ENCODE data around the gene CRYBA2.

The CRYBA2 gene

DNA sequence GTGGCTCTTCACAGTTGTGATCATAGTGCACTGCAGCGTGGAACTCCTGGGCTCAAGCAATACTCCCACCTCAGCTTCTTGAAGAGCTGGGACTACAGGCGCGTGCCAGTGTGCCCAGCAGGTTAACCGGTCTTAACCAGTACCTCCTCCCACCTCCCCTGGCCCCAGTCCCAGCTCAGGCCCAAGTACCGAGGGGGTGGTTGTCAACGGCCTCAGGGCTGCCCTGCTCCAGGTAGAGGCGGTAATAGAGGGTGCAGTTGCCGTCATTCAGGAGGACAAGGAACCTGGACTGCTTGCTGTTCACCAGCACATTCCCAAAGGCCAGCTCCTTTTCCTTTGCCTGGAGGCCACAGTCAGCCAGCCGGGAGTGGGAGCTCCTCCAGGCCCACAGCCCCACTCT lies 28.4 kb upstream of the CRYBA2 start:
- Histone ChIP-seq H3K36me3 (ENCODE audit: control insufficient read depth, low read depth, low read length) (no peaks in the 10 kb centered on the region), H3K4me1 (ENCODE audit: control insufficient read depth, low read depth, low read length) (no peaks in the 10 kb centered on the region), H3K9ac (ENCODE audit: low read length) (no peak overlapping the region), H3K27me3 (ENCODE audit: control insufficient read depth, insufficient read depth, low read length) (no peaks in the 10 kb centered on the region), H3K4me3 (ENCODE audit: low read length) (no peak overlapping the region), H3K9me3 (ENCODE audit: control insufficient read depth, low read depth, low read length) (no peaks in the 10 kb centered on the region), H3K27ac (ENCODE audit: low read length) (no peak overlapping the region)

DNA sequence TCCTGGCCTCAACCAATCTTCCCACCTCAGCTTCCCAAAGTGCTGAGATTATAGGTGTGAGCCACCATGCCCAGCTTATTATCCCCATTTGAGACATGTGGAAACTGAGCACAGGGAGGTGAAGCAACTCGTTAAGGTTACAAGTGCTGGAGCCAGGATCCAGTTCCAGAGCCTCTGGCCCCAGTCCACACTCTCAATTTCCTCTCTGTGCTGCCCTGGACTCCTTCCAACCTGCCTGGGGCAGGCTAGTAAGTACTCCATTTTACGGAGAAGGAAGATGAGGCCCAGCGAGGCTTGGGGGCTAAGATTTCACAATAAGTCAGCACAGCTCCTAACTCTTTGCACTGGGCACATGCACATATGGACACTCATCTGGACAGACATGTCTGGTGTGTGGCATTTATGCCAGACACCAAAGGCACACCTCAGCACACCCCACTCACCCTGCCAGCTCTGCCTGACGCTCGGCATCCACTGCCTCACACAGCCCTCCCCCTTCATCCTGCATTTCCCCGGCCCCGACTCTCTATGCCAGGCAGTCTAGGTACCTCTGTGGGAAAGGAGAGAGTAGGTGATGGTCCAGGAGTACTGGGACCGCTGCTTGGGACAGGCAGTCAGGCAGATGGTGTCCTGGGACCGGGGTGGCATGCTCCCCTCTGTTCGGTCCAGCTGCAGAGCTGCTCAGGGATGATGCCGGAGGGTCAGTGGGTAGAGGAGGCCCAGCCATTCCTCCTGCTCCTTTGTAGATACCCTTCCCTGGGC lies 27.6 kb upstream of the CRYBA2 start:
- no peak overlapping the region for H3K9ac ChIP-seq (ENCODE audit: low read length)
- no peaks in the 10 kb centered on the region for H3K9me3 ChIP-seq (ENCODE audit: control insufficient read depth, low read depth, low read length)
- no peak overlapping the region for H3K27ac ChIP-seq (ENCODE audit: low read length)
- H3K27me3 ChIP-seq (ENCODE audit: control insufficient read depth, insufficient read depth, low read length): no peaks in the 10 kb centered on the region
- H3K4me3 ChIP-seq (ENCODE audit: low read length): no peak overlapping the region
- H3K4me1 ChIP-seq (ENCODE audit: control insufficient read depth, low read depth, low read length): no peaks in the 10 kb centered on the region
- H3K36me3 ChIP-seq (ENCODE audit: control insufficient read depth, low read depth, low read length): no peaks in the 10 kb centered on the region

DNA sequence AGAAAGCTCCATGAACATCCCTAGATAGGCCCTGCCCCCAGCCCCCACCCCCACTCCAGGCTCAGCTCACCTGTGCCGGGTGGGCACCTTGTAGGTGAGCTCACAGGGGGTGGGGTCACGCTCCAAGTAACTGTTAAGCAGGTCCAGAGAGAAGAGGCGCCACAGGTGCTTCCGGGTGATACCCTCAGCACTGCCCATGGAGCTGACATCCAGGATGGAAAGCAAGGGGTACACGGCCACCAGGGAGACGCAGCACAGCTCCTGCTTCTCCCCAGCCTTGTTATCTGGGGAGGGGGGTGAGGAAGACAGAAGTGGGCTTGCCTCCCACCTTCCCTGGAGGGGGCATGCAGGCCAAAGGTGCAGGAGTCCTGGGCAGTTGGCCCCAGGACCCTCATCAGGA lies 26.2 kb upstream of the CRYBA2 start:
- no peaks in the 10 kb centered on the region for H3K9me3 ChIP-seq (ENCODE audit: control insufficient read depth, low read depth, low read length)
- no peaks in the 10 kb centered on the region for H3K4me1 ChIP-seq (ENCODE audit: control insufficient read depth, low read depth, low read length)
- peaks cover 2% of the 10 kb centered on the region for H3K27me3 ChIP-seq (ENCODE audit: control insufficient read depth, insufficient read depth, low read length)
- H3K4me3 ChIP-seq (ENCODE audit: low read length): no peak overlapping the region
- no peaks in the 10 kb centered on the region for H3K36me3 ChIP-seq (ENCODE audit: control insufficient read depth, low read depth, low read length)
- H3K9ac ChIP-seq (ENCODE audit: low read length): no peak overlapping the region
- no peak overlapping the region for H3K27ac ChIP-seq (ENCODE audit: low read length)

DNA sequence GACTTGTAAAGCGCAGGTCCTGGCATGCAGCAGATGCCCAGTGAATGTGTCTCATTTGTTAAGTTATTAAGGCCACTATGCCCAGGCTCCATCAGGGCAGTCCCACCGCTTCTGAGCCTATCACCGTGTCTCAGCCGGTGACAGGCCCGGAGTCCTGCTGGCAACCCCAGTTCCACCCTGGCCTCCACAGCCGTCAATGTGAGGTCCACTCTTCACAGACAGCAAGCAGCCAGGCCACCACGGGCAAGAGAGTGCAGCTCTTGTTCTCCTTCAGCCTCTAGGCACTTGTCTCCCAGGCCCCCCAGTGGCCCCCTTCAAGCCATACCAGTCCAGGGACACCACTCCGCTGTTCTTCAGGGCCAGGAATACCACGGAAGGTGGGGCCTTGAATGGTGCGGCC lies 25.5 kb upstream of the CRYBA2 start:
- H3K9me3 ChIP-seq (ENCODE audit: control insufficient read depth, low read depth, low read length): no peaks in the 10 kb centered on the region
- H3K36me3 ChIP-seq (ENCODE audit: control insufficient read depth, low read depth, low read length): no peaks in the 10 kb centered on the region
- H3K27me3 ChIP-seq (ENCODE audit: control insufficient read depth, insufficient read depth, low read length): peaks cover 4% of the 10 kb centered on the region
- H3K4me1 ChIP-seq (ENCODE audit: control insufficient read depth, low read depth, low read length): no peaks in the 10 kb centered on the region
- no peak overlapping the region for H3K27ac ChIP-seq (ENCODE audit: low read length)
- no peak overlapping the region for H3K9ac ChIP-seq (ENCODE audit: low read length)
- H3K4me3 ChIP-seq (ENCODE audit: low read length): no peak overlapping the region

DNA sequence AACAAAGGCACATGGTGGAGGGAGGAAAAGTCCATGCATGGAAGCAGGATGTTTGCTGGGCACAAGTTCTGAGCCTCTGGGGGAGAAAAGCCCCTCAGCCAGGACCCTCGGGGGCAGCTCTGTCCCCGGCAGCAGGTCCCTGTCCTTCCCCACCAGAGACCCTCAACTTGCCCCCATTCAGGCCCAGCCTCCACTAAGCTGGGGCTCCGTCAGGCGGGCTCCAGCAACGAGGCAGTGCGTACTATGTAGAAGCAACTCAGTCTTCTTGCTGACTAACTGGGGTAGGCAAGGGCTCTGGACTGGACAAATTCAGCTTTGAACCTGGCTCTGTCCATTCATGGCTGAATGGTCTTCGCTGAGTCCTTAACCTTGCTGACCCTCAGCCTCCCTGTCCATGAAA lies 25.1 kb upstream of the CRYBA2 start:
- Histone ChIP-seq H3K9ac (ENCODE audit: low read length) (no peak overlapping the region), H3K36me3 (ENCODE audit: control insufficient read depth, low read depth, low read length) (no peaks in the 10 kb centered on the region), H3K4me3 (ENCODE audit: low read length) (no peak overlapping the region), H3K27ac (ENCODE audit: low read length) (no peak overlapping the region), H3K4me1 (ENCODE audit: control insufficient read depth, low read depth, low read length) (no peaks in the 10 kb centered on the region), H3K27me3 (ENCODE audit: control insufficient read depth, insufficient read depth, low read length) (peaks cover 4% of the 10 kb centered on the region), H3K9me3 (ENCODE audit: control insufficient read depth, low read depth, low read length) (no peaks in the 10 kb centered on the region)

DNA sequence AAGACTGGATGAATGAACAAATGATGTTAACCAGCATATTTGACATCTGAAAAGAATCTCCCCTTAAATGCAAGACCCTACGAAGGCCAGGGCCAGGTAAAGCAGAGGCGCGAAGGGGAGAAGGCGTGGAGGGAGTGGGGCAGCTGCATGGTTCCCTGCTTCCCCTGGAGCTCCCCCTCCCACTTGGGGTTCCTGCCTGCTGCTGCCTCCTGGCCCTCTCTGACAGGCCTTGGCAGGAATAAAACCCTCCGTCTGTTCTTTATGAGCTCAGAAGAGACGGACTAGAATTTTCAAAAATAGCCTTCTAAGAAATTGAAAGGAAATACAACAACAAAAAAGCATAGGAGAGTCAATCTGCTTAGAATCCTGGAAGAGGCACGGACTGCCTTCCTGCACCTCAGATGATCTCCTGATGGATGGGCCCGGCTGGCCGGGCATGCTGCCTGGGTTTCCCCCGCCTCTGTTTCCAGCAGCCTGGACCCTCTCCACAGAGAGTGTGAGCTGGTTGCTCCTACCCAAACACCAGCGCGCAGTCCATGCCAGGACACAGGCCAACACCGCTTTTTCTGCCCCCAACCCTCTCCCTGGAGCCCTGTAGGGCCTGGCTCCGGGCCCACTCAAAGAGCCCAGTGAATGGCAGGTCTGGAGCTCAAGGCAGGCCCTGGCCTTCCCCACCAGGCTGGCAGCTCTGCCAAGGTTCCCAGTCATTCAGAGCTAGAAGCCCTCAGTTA lies 24.1 kb upstream of the CRYBA2 start:
- Histone ChIP-seq H3K27me3 (ENCODE audit: control insufficient read depth, insufficient read depth, low read length) (peaks cover 4% of the 10 kb centered on the region), H3K27ac (ENCODE audit: low read length) (no peak overlapping the region), H3K4me3 (ENCODE audit: low read length) (no peak overlapping the region)

DNA sequence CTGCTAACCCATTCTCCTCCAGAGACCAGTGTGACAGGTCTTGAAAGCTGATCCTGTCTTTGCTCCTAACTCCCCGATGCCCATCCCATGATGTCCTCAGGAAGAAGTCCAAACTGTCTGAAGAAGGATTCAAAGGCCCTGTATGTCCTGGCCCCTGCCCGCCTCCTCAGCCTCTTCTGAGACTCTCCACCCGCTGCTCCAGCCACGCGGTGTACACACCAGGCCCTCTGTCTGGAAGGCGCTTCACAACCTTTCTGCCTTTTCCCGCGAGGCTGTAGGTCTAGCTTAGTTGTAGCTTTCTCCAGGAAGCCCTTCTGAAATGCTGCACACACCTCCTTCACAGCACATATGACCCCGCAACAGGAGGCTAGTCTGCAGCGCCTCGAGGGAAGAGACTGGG lies 23.5 kb upstream of the CRYBA2 start:
- Histone ChIP-seq H3K27ac (ENCODE audit: low read length) (no peak overlapping the region), H3K9me3 (ENCODE audit: control insufficient read depth, low read depth, low read length) (no peaks in the 10 kb centered on the region), H3K9ac (ENCODE audit: low read length) (no peak overlapping the region), H3K27me3 (ENCODE audit: control insufficient read depth, insufficient read depth, low read length) (peaks cover 4% of the 10 kb centered on the region), H3K4me3 (ENCODE audit: low read length) (no peak overlapping the region), H3K36me3 (ENCODE audit: control insufficient read depth, low read depth, low read length) (no peaks in the 10 kb centered on the region), H3K4me1 (ENCODE audit: control insufficient read depth, low read depth, low read length) (no peaks in the 10 kb centered on the region)

More for the DNA sequence above, 24.1 kb upstream of the CRYBA2 start:
- Histone ChIP-seq H3K9me3 (ENCODE audit: control insufficient read depth, low read depth, low read length) (no peaks in the 10 kb centered on the region), H3K4me1 (ENCODE audit: control insufficient read depth, low read depth, low read length) (no peaks in the 10 kb centered on the region), H3K9ac (ENCODE audit: low read length) (no peak overlapping the region), H3K36me3 (ENCODE audit: control insufficient read depth, low read depth, low read length) (no peaks in the 10 kb centered on the region)

DNA sequence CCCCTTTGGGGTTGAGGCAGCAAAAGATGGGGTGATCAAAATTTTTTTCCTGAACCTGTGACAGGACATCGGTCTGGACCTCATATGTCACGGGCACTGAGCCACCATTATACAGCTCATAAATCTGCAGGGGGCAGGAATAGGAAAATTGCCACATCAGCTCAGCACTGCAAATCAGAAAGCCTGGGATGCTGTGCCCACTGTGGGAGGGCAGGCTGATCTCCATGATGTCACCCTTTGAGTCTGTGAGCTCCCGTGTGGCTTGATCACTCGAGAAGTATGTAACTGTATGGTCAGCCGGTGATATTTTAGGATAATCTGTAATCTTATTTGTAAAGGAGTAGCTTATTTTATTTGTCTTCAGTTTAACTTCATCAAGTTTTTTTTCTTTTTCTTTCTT lies 17.7 kb upstream of the CRYBA2 start:
- Histone ChIP-seq H3K27ac (ENCODE audit: low read length) (no peak overlapping the region), H3K9ac (ENCODE audit: low read length) (no peak overlapping the region), H3K4me3 (ENCODE audit: low read length) (no peak overlapping the region), H3K27me3 (ENCODE audit: control insufficient read depth, insufficient read depth, low read length) (peaks cover 10% of the 10 kb centered on the region), H3K9me3 (ENCODE audit: control insufficient read depth, low read depth, low read length) (no peaks in the 10 kb centered on the region), H3K36me3 (ENCODE audit: control insufficient read depth, low read depth, low read length) (no peaks in the 10 kb centered on the region), H3K4me1 (ENCODE audit: control insufficient read depth, low read depth, low read length) (no peaks in the 10 kb centered on the region)

DNA sequence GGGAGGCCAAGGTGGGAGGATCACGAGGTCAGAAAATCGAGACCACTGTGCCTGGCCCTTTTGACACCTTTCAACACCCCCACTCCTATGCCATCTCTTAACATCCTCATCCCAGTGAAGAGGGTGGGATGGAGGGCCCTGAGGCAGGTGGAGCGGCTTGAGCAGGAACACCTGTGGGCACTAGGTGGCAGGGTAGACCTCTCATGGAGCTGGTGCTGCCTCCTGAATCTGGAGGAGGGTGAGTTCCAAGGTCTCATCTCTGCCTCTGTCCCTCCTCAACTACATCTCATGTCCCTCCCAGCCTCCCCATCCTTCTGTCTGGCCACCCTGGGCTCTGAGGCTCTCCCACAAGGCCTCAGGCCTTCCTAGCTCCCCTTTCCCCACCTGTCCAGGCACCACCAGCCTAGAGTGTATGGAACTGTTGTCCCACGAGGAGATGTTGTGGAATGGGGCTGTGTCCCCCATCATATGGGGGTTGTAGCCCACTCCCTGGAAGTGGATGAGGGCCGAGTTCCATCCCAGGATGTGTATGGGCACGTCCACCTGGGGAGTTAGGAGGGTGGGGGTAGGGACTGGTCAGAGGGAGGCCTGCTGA lies 17.0 kb upstream of the CRYBA2 start:
- H3K36me3 ChIP-seq (ENCODE audit: control insufficient read depth, low read depth, low read length): no peaks in the 10 kb centered on the region
- H3K27me3 ChIP-seq (ENCODE audit: control insufficient read depth, insufficient read depth, low read length): peaks cover 16% of the 10 kb centered on the region
- H3K4me3 ChIP-seq (ENCODE audit: low read length): no peak overlapping the region
- H3K4me1 ChIP-seq (ENCODE audit: control insufficient read depth, low read depth, low read length): no peaks in the 10 kb centered on the region
- H3K9ac ChIP-seq (ENCODE audit: low read length): no peak overlapping the region
- H3K9me3 ChIP-seq (ENCODE audit: control insufficient read depth, low read depth, low read length): no peaks in the 10 kb centered on the region
- no peak overlapping the region for H3K27ac ChIP-seq (ENCODE audit: low read length)

DNA sequence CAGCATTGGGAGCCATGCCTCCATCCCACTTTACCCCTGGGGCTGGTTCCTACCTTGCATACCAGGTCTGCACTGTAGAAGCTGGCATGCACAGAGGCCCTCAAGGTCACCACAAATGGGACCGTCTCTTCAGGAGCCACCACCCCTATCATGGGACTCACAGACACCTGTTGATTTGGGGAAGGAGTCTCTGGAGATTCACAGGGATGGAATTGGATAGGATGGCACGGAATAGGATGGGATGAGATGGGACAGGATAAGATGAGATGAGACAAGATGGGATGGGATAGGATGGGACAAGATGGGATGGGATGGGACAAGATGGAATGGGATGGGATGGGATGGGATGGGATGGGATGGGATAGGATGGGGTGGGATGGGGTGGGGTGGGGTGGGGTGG lies 16.1 kb upstream of the CRYBA2 start:
- Histone ChIP-seq H3K36me3 (ENCODE audit: control insufficient read depth, low read depth, low read length) (no peaks in the 10 kb centered on the region), H3K4me3 (ENCODE audit: low read length) (no peak overlapping the region), H3K9ac (ENCODE audit: low read length) (no peak overlapping the region), H3K27me3 (ENCODE audit: control insufficient read depth, insufficient read depth, low read length) (peaks cover 22% of the 10 kb centered on the region), H3K27ac (ENCODE audit: low read length) (no peak overlapping the region), H3K9me3 (ENCODE audit: control insufficient read depth, low read depth, low read length) (no peaks in the 10 kb centered on the region), H3K4me1 (ENCODE audit: control insufficient read depth, low read depth, low read length) (no peaks in the 10 kb centered on the region)

DNA sequence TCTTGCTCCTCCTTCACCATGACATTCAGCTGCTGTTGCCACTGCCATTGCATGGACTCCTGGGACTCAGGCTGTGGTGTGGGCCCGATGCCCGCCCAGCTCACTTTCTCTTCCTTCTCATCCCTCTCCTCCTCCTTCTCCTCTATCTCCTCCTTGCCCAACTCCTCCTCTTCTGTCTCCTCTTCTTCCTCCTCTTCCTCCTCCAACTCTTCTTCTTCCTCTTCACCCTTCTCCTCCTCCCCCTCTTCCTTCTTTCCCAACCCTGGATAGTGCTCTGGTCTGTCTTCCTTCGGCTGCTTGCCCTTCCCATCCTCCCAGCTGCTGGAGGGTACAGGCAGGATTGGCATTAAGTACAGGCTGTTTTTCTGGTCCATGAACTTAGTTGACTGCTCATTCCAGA lies 10.8 kb upstream of the CRYBA2 start:
- peaks cover 26% of the 10 kb centered on the region for H3K4me1 ChIP-seq (ENCODE audit: control insufficient read depth, low read depth, low read length)
- H3K9me3 ChIP-seq (ENCODE audit: control insufficient read depth, low read depth, low read length): no peaks in the 10 kb centered on the region
- H3K4me3 ChIP-seq (ENCODE audit: low read length): no peak overlapping the region
- no peak overlapping the region for H3K9ac ChIP-seq (ENCODE audit: low read length)
- no peaks in the 10 kb centered on the region for H3K36me3 ChIP-seq (ENCODE audit: control insufficient read depth, low read depth, low read length)
- no peak overlapping the region for H3K27ac ChIP-seq (ENCODE audit: low read length)
- peaks cover 71% of the 10 kb centered on the region for H3K27me3 ChIP-seq (ENCODE audit: control insufficient read depth, insufficient read depth, low read length)

Data from iPS-18a (cell line).